Colonic mucosa (tissue), 4 donors: Measurements from ENCODE around the gene HJV. TPM values are rescaled to one million over a fixed set of nuclear protein-coding genes. Genes with fewer than 3 reads are reported as not detected.

ENCODE experiments used
- DNase-seq: peaks from one replicate; pipeline ENCODE4 v3.0.0-alpha.2; 2020
- H3K27ac ChIP-seq: fragments of 200-600 bp; one replicate; pipeline ENCODE4 v1.8.0; 2021
- H3K27me3 ChIP-seq: fragments of 200-600 bp; one replicate; pipeline ENCODE4 v1.8.0; 2021
- H3K36me3 ChIP-seq: fragments of 200-600 bp; one replicate; pipeline ENCODE4 v1.8.0; 2021
- H3K4me1 ChIP-seq: fragments of 200-600 bp; one replicate; pipeline ENCODE4 v1.8.0; 2021; ENCODE audit warnings: mild to moderate bottlenecking
- H3K4me3 ChIP-seq: fragments of 200-600 bp; one replicate; pipeline ENCODE4 v1.8.0; 2021
- H3K9ac ChIP-seq, 2 donors: one replicate each; pipeline ENCODE4 v1.7.0; 2013; ENCODE audit warnings: control low read depth in 2 of 2, low read depth in 2 of 2, low read length in 2 of 2
- H3K9me3 ChIP-seq: fragments of 200-600 bp; one replicate; pipeline ENCODE4 v1.8.0; 2021
- CTCF ChIP-seq: fragments of 200-600 bp; IDR thresholded peaks from one replicate; pipeline ENCODE4 v1.8.0; 2022; ENCODE audit warnings: antibody characterized with exemption, mild to moderate bottlenecking
- intact Hi-C: fragments of 100-400 bp; cut with DNase I; formaldehyde crosslinking; loops from one replicate; pipeline ENCODE4 v1.14.1; 2022
- total RNA-seq, 2 donors: library from RNA; stranded (reverse); fragmentation: NEBNext Ultra II Directional in 1 of 2; extraction: Animal tissue kit (Norgen Biotek cat#: 25700) in 1 of 2; gene quantifications; one replicate each; pipeline ENCODE4 v1.2.1, GENCODE V29; 2021
- donor health status: healthy.
- donor health status: DM: no; HTN: no; CAD: no.
- donor health status: DM: no; HTN: no; CAD: no.

Gene HJV
- total RNA-seq, 2 donors from 2014 or later = not detected

DNA sequence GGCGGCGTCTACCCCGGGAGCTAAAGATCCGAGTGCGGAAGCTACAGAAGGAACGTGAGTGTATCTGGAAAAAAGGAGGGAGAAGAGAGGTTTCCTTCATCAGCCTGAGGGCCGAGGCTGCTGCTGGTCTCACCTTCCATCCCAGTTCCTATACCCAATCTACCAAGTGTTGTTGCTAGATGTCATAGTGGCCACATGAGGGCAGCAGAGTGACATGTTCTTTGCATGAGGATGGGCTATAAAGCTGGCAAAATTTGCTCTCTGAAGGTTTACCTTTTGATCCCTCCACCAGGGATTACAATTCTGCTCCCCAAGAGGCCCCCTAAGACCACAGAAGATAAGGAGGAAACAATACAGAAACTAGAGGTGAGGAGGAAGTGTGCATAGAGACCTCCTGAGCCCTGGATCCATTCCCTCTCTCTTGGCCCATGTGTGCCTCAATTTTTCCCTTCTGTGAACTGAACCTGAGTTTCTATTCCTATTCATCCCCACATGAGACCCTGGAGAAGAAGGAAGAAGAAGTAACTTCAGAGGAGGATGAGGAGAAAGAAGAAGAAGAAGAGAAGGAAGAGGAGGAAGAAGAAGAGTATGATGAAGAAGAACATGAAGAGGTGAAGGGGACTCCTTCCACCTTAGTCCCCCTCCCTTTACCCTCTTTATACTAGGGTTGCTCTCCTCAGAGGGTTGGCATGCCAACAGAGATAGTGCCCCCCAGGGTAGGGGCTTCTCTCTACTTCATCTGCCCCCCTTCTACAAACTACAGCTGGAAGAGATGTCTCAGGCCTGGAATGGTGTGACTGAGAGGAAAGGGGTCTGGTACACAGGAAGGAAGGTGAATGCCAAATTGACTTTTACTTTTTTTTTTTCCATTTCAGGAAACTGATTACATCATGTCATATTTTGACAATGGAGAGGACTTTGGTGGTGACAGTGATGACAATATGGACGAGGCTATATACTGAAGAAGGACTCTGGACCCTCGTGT is 43.8 kb downstream of the HJV start:
- H3K4me1 ChIP-seq = peaks cover 25% of the 10 kb centered on the region
- no peaks in the 10 kb centered on the region for H3K36me3 ChIP-seq
- peak overlapping the region; percentile 65 to 91 for H3K9ac ChIP-seq

GRCh38 chr1:145977016-145977415 is 44.5 kb downstream of the HJV start:
- peak overlapping the region in 1 of 2 donors; percentile 91 for H3K9ac ChIP-seq
- H3K36me3 ChIP-seq = no peaks in the 10 kb centered on the region
- H3K4me3 ChIP-seq = no peak overlapping the region
- no peaks in the 10 kb centered on the region for H3K27me3 ChIP-seq
- no peak for DNase-seq
- peak overlapping the region; percentile 99 for H3K27ac ChIP-seq
- TF ChIP-seq CTCF = no peak
- intact Hi-C loops = loop anchor here (2.0 kb wide), 1 partner anchor 28 kb away; no protein-coding TSS in a partner anchor
- no peaks in the 10 kb centered on the region for H3K9me3 ChIP-seq
- H3K4me1 ChIP-seq = peaks cover 23% of the 10 kb centered on the region

More for the DNA sequence above, 43.8 kb downstream of the HJV start:
- intact Hi-C loops = loop anchor here (2.0 kb wide), 1 partner anchor 27 kb away; no protein-coding TSS in a partner anchor
- DNase-seq = peak; percentile 76
- TF ChIP-seq CTCF = peak; percentile 70
- no peak overlapping the region for H3K4me3 ChIP-seq
- peak overlapping the region; percentile 99 for H3K27ac ChIP-seq
- H3K27me3 ChIP-seq = no peaks in the 10 kb centered on the region
- H3K9me3 ChIP-seq = no peaks in the 10 kb centered on the region

DNA sequence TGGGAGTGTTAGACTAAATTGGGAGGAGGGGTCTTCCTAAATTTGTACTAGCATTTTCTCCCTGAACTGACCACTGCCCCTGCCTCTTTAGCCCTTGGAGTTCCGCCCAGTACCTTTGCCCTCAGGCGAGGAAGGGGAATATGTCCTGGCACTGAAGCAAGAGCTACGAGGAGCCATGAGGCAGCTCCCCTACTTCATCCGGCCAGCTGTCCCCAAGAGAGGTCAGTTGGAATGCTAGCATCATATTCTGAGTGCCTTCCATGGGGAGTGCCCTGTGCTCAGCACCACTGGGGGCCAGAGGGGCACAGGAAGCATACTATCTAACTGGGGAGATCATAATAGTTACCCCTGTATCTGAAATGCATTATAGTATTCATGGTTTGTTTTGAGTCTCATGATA is 46.3 kb downstream of the HJV start:
- Histone ChIP-seq H3K36me3 (no peaks in the 10 kb centered on the region), H3K9ac (no peak overlapping the region), H3K27me3 (no peaks in the 10 kb centered on the region), H3K4me3 (no peak overlapping the region), H3K27ac (no peak overlapping the region), H3K4me1 (peaks cover 15% of the 10 kb centered on the region), H3K9me3 (no peaks in the 10 kb centered on the region)
- intact Hi-C loops = loop anchor here (2.0 kb wide), 1 partner anchor 40 kb away; no protein-coding TSS in a partner anchor
- DNase-seq = no peak
- no peak for TF ChIP-seq CTCF

DNA sequence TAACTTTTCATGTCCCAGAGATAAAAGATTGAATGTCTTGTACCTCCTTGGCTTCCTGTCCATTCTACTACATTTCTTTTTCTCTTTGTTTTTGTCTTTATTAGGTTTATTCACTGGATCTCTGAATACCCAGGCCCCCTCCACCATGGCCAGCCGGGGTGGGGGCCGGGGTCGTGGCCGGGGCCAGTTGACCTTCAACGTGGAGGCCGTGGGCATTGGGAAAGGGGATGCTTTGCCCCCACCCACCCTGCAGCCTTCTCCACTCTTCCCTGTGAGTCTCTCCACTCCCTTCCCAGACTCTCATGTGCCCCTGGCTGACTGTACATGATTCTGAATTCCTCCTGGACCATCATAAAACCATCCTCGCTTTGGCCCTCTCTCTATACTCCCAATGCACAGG is 46.8 kb downstream of the HJV start:
- Histone ChIP-seq H3K4me3 (no peak overlapping the region), H3K36me3 (no peaks in the 10 kb centered on the region), H3K4me1 (peaks cover 15% of the 10 kb centered on the region), H3K27ac (no peak overlapping the region), H3K9me3 (no peaks in the 10 kb centered on the region), H3K27me3 (no peaks in the 10 kb centered on the region), H3K9ac (no peak overlapping the region)
- no peak for DNase-seq
- no peak for TF ChIP-seq CTCF
- intact Hi-C loops = loop anchor here (2.0 kb wide), 1 partner anchor 40 kb away; no protein-coding TSS in a partner anchor

DNA sequence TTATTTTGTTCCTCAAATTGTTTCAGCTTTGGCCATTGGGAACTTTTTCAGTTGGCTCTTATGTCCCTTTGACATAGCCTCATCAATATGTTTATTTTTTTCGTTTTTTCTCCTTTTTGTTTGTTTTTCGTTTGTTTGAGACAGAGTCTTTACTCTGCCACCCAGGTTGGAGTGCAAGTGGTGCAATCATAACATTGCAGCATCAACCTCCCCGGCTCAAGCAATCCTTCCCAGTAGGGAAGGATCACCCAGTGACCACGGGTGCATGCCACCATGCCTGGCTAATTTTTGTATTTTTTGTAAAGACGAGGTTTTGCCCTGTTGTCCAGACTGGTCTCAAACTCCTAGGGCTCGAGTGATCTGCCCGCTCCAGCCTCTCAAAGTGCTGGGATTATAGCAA is 49.0 kb downstream of the HJV start:
- no peak overlapping the region for H3K4me3 ChIP-seq
- H3K9me3 ChIP-seq = no peaks in the 10 kb centered on the region
- H3K27me3 ChIP-seq = no peaks in the 10 kb centered on the region
- DNase-seq = no peak
- no peak overlapping the region for H3K9ac ChIP-seq
- TF ChIP-seq CTCF = no peak
- H3K36me3 ChIP-seq = no peaks in the 10 kb centered on the region
- H3K4me1 ChIP-seq = peaks cover 3% of the 10 kb centered on the region
- intact Hi-C loops = no loop called here
- H3K27ac ChIP-seq = no peak overlapping the region

Other genes with a start within 250 kb of the HJV start
- gene RNF115, start 197.6 kb downstream of the HJV start, total RNA-seq = 1 to 10 TPM; 6.4 to 6.9 TPM
- gene POLR3C, start 197.5 kb downstream of the HJV start, total RNA-seq = 10 to 100 TPM; 17.2 to 18.8 TPM
- under 1 TPM; 0.69 to 0.82 TPM for gene NUDT17, start 176.1 kb downstream of the HJV start, total RNA-seq
- gene PIAS3, start 162.7 kb downstream of the HJV start, total RNA-seq = 10 to 100 TPM; 14.1 to 15.8 TPM
- under 1 TPM; 0.53 to 0.59 TPM for gene ANKRD35, start 135.9 kb downstream of the HJV start, total RNA-seq
- gene ITGA10, start 111.7 kb downstream of the HJV start, total RNA-seq = 1 to 10 TPM in 1 of 2 donors, under 1 TPM in 1; 0.19 to 1.7 TPM
- 10 to 100 TPM; 28.2 to 31.1 TPM for gene PEX11B, start 103.0 kb downstream of the HJV start, total RNA-seq
- 100 to 1,000 TPM; 108 to 148 TPM for gene RBM8A, start 94.3 kb downstream of the HJV start, total RNA-seq
- 1 to 10 TPM; 4.7 to 8.6 TPM for gene LIX1L, start 63.7 kb downstream of the HJV start, total RNA-seq
- under 1 TPM; 0.21 to 0.44 TPM for gene ANKRD34A, start 57.2 kb downstream of the HJV start, total RNA-seq
- 10 to 100 TPM; 12.6 to 16.1 TPM for gene POLR3GL, start 57.0 kb downstream of the HJV start, total RNA-seq
- gene TXNIP, start 25.2 kb downstream of the HJV start, total RNA-seq = 100 to 1,000 TPM; 302 to 496 TPM
- gene NBPF10, start 123.1 kb upstream of the HJV start, total RNA-seq = 1 to 10 TPM; 1.9 TPM
- gene NOTCH2NLA, start 207.3 kb upstream of the HJV start, total RNA-seq = 10 to 100 TPM; 23.6 to 28.3 TPM